Lower leg skin (tissue), 4 donors: ENCODE results near the gene PATE2. TPM values are rescaled to one million over a fixed set of nuclear protein-coding genes. Genes with fewer than 3 reads are reported as not detected.

Experiments used
- DNase-seq, 2 donors: peaks; one replicate each; pipeline ENCODE4 v3.0.0-alpha.2; 2019; ENCODE audit warnings: low spot score in 2 of 2
- H3K4me3 ChIP-seq: fragments of 200-600 bp; sonication (generic); 2 replicates; pipeline ENCODE4 v1.5.1; 2017; ENCODE audit warnings: mild to moderate bottlenecking, low read depth; ENCODE audit not compliant: poor library complexity, severe bottlenecking
- CTCF ChIP-seq, 3 donors: fragments of 450-650 bp; IDR thresholded peaks; one replicate each; pipeline ENCODE4 v1.5.1; 2016; ENCODE audit warnings: antibody characterized with exemption in 3 of 3, mild to moderate bottlenecking in 3 of 3, moderate library complexity in 2 of 3
- POLR2A ChIP-seq, 2 donors: fragments of 450-650 bp; IDR thresholded peaks; one replicate each; pipeline ENCODE4 v1.6.1; 2016 to 2017; ENCODE audit warnings: antibody characterized with exemption in 2 of 2, mild to moderate bottlenecking in 1 of 2, moderate library complexity in 1 of 2
- WGBS, 2 donors: methylation state at CpG; one replicate each; pipeline ENCODE4 v1.1.5; 2018; 5-methylcytosine and 5-hydroxymethylcytosine counted together
- intact Hi-C: fragments of 100-400 bp; cut with DNase I; formaldehyde crosslinking; loops from one replicate; pipeline ENCODE4 v1.15.0; 2023; ENCODE audit warnings: low total_unique reads
- total RNA-seq, 4 donors: library from RNA; depleted of rRNA; stranded (reverse); fragments of >200 nt; gene quantifications; one replicate each; pipeline ENCODE4 v1.1.0, GENCODE V29; 2016

PATE2 gene
- total RNA-seq, 4 donors from 2014 or later, result not detected

GRCh38 chr11:125768336-125769046 lies 10.1 kb downstream of the PATE2 start:
- TF ChIP-seq CTCF (IDR thresholded peaks at IDR 0.05) (no peak), POLR2A (IDR thresholded peaks at IDR 0.05) (no peak)
- no peak for DNase-seq
- 28 to 29% methylated on average over 10 of the region's 10 CpGs for WGBS, 2 donors
- intact Hi-C loops, result no loop called here
- no peak overlapping the region for H3K4me3 ChIP-seq

- intact Hi-C loops, result no loop called here
- 74 to 80% methylated on average over 1 of the region's 1 CpG for WGBS, 2 donors
- H3K4me3 ChIP-seq, result no peak overlapping the region
- no peak for TF ChIP-seq CTCF (IDR thresholded peaks at IDR 0.05)
- TF ChIP-seq POLR2A (IDR thresholded peaks at IDR 0.05), result no peak
- DNase-seq, result no peak
These were observed 12.4 kb downstream of the PATE2 start for GRCh38 chr11:125766251-125766650.

- no peak overlapping the region for H3K4me3 ChIP-seq
- TF ChIP-seq CTCF (IDR thresholded peaks at IDR 0.05) (no peak), POLR2A (IDR thresholded peaks at IDR 0.05) (no peak)
- intact Hi-C loops, result no loop called here
- WGBS, 2 donors, result 87 to 91% methylated on average over 2 of the region's 2 CpGs
- DNase-seq, result no peak
These were observed 15.1 kb downstream of the PATE2 start for GRCh38 chr11:125763483-125763882.

GRCh38 chr11:125762445-125762844 lies 16.2 kb downstream of the PATE2 start:
- no peak overlapping the region for H3K4me3 ChIP-seq
- no peak for TF ChIP-seq POLR2A (IDR thresholded peaks at IDR 0.05)
- TF ChIP-seq CTCF (IDR thresholded peaks at IDR 0.05), result no peak
- DNase-seq, result no peak
- WGBS, 2 donors, result 75% methylated on average over 1 of the region's 1 CpG
- intact Hi-C loops, result no loop called here

- intact Hi-C loops, result no loop called here
- no peak for TF ChIP-seq POLR2A (IDR thresholded peaks at IDR 0.05)
- TF ChIP-seq CTCF (IDR thresholded peaks at IDR 0.05), result no peak
- WGBS, 2 donors, result 75 to 90% methylated on average over 6 to 7 of the region's 7 CpGs
- no peak for DNase-seq
- no peak overlapping the region for H3K4me3 ChIP-seq
These were observed 22.6 kb downstream of the PATE2 start for GRCh38 chr11:125756050-125756449.

- TF ChIP-seq CTCF (IDR thresholded peaks at IDR 0.05), result no peak
- no peak for TF ChIP-seq POLR2A (IDR thresholded peaks at IDR 0.05)
- 48 to 51% methylated on average over 2 of the region's 2 CpGs for WGBS, 2 donors
- intact Hi-C loops, result no loop called here
- DNase-seq, result no peak
- H3K4me3 ChIP-seq, result no peak overlapping the region
These were observed 28.0 kb downstream of the PATE2 start for GRCh38 chr11:125750629-125751028.
